ENCODE measurements around the gene STOX1. TPM values are rescaled to one million over a fixed set of nuclear protein-coding genes. Genes with fewer than 3 reads are reported as not detected.
"Not testable (repeated sequence)": the region's sequence is repeated elsewhere in the genome, so short reads cannot be mapped to it uniquely, and the experiment has no call there.

Gene STOX1
- total RNA-seq, 2 experiments from 2014 or later: 1.1 to 1.5 TPM

- Mint-ChIP-seq H3K4me3 (no peak overlapping the region), H3K27me3 (no peaks in the 10 kb centered on the region), H3K9me3 (no peaks in the 10 kb centered on the region), H3K4me1 (peaks cover 7% of the 10 kb centered on the region), H3K36me3 (ENCODE audit: low read depth) (peaks cover 32% of the 10 kb centered on the region), H3K27ac (no peak overlapping the region)
- ChIA-PET CTCF (interaction anchor here (0.6 to 1.6 kb wide), 4 partner anchors 10 to 339 kb away, joined by 3 to 5 read pairs (median 4); no protein-coding TSS in a partner anchor), POLR2A (interaction anchor here (0.6 kb wide), 1 partner anchor 171 kb away, joined by 4 read pairs; no protein-coding TSS in a partner anchor)
- no peak for DNase-seq
Measured at GRCh38 chr10:68924593-68924992, 97.3 kb downstream of the STOX1 start.

GRCh38 chr10:68925489-68925888, 98.2 kb downstream of the STOX1 start:
- no peak overlapping the region for H3K27ac Mint-ChIP-seq
- no peak for DNase-seq
- peaks cover 32% of the 10 kb centered on the region for H3K36me3 Mint-ChIP-seq (ENCODE audit: low read depth)
- no peaks in the 10 kb centered on the region for H3K27me3 Mint-ChIP-seq
- POLR2A ChIA-PET: no interaction called here
- H3K4me1 Mint-ChIP-seq: peaks cover 7% of the 10 kb centered on the region
- CTCF ChIA-PET: interaction anchor here (0.6 kb wide), 2 partner anchors 29 to 153 kb away, joined by 3 read pairs; no protein-coding TSS in a partner anchor
- no peaks in the 10 kb centered on the region for H3K9me3 Mint-ChIP-seq
- no peak overlapping the region for H3K4me3 Mint-ChIP-seq

- H3K4me3 Mint-ChIP-seq, H3K27me3 Mint-ChIP-seq, DNase-seq, H3K4me1 Mint-ChIP-seq, H3K27ac Mint-ChIP-seq, POLR2A ChIA-PET, H3K9me3 Mint-ChIP-seq, CTCF ChIA-PET: not testable (repeated sequence)
- H3K36me3 Mint-ChIP-seq (ENCODE audit: low read depth): peaks cover 33% of the 10 kb centered on the region
Measured at GRCh38 chr10:68929157-68929556, 101.8 kb downstream of the STOX1 start.

- DNase-seq, H3K9me3 Mint-ChIP-seq, H3K4me3 Mint-ChIP-seq, H3K27me3 Mint-ChIP-seq, H3K27ac Mint-ChIP-seq, H3K4me1 Mint-ChIP-seq, POLR2A ChIA-PET: not testable (repeated sequence)
- H3K36me3 Mint-ChIP-seq (ENCODE audit: low read depth): peaks cover 26% of the 10 kb centered on the region
- CTCF ChIA-PET: interaction anchor here (1.5 kb wide), 1 partner anchor 23 kb away, joined by 5 read pairs; no protein-coding TSS in a partner anchor
Measured at GRCh38 chr10:68929888-68930287, 102.6 kb downstream of the STOX1 start.

- H3K27ac Mint-ChIP-seq, H3K9me3 Mint-ChIP-seq, H3K4me1 Mint-ChIP-seq, H3K27me3 Mint-ChIP-seq, H3K4me3 Mint-ChIP-seq, DNase-seq, POLR2A ChIA-PET: not testable (repeated sequence)
- CTCF ChIA-PET: interaction anchor here (1.1 kb wide), 1 partner anchor 16 kb away, joined by 4 read pairs; no protein-coding TSS in a partner anchor
- peaks cover 32% of the 10 kb centered on the region for H3K36me3 Mint-ChIP-seq (ENCODE audit: low read depth)
Measured at GRCh38 chr10:68932860-68933259, 105.5 kb downstream of the STOX1 start.

GRCh38 chr10:68934994-68935393, 107.7 kb downstream of the STOX1 start:
- CTCF ChIA-PET: interaction anchor here (0.9 to 1.4 kb wide), 2 partner anchors 11 to 15 kb away, joined by 3 to 4 read pairs; no protein-coding TSS in a partner anchor
- Mint-ChIP-seq H3K36me3 (ENCODE audit: low read depth) (peaks cover 37% of the 10 kb centered on the region), H3K27ac (no peak overlapping the region), H3K27me3 (no peaks in the 10 kb centered on the region), H3K4me3 (no peak overlapping the region), H3K4me1 (peaks cover 5% of the 10 kb centered on the region), H3K9me3 (no peaks in the 10 kb centered on the region)
- DNase-seq: no peak
- POLR2A ChIA-PET: interaction anchor here (0.6 kb wide), 1 partner anchor 21 kb away, joined by 3 read pairs; the partner anchor contains the start of gene DDX21

- POLR2A ChIA-PET: interaction anchor here (0.6 kb wide), 2 partner anchors 46 to 152 kb away, joined by 3 read pairs; no protein-coding TSS in a partner anchor
- H3K27me3 Mint-ChIP-seq: no peaks in the 10 kb centered on the region
- CTCF ChIA-PET: interaction anchor here (0.7 kb wide), 1 partner anchor 128 kb away, joined by 3 read pairs; no protein-coding TSS in a partner anchor
- no peak overlapping the region for H3K27ac Mint-ChIP-seq
- no peak for DNase-seq
- H3K4me3 Mint-ChIP-seq: no peak overlapping the region
- peaks cover 24% of the 10 kb centered on the region for H3K36me3 Mint-ChIP-seq (ENCODE audit: low read depth)
- peaks cover 5% of the 10 kb centered on the region for H3K4me1 Mint-ChIP-seq
- no peaks in the 10 kb centered on the region for H3K9me3 Mint-ChIP-seq
Measured at GRCh38 chr10:68938117-68938516, 110.8 kb downstream of the STOX1 start.

- no peaks in the 10 kb centered on the region for H3K9me3 Mint-ChIP-seq
- ChIA-PET CTCF (interaction anchor here (2.5 kb wide), 1 partner anchor 17 kb away, joined by 9 read pairs; the partner anchor contains the start of gene DDX21), POLR2A (no interaction called here)
- H3K4me1 Mint-ChIP-seq: peaks cover 5% of the 10 kb centered on the region
- no peaks in the 10 kb centered on the region for H3K27me3 Mint-ChIP-seq
- peaks cover 26% of the 10 kb centered on the region for H3K36me3 Mint-ChIP-seq (ENCODE audit: low read depth)
- no peak overlapping the region for H3K27ac Mint-ChIP-seq
- H3K4me3 Mint-ChIP-seq: no peak overlapping the region
- no peak for DNase-seq
Measured at GRCh38 chr10:68938884-68939283, 111.6 kb downstream of the STOX1 start.

- H3K27ac Mint-ChIP-seq, DNase-seq, POLR2A ChIA-PET, H3K4me1 Mint-ChIP-seq, H3K4me3 Mint-ChIP-seq, H3K27me3 Mint-ChIP-seq, H3K9me3 Mint-ChIP-seq: not testable (repeated sequence)
- CTCF ChIA-PET: interaction anchor here (1.1 to 2.5 kb wide), 3 partner anchors 13 to 15 kb away, joined by 3 to 9 read pairs (median 4); partner anchors contain the start of gene DDX21
- H3K36me3 Mint-ChIP-seq (ENCODE audit: low read depth): peaks cover 30% of the 10 kb centered on the region
Measured at GRCh38 chr10:68940917-68941316, 113.6 kb downstream of the STOX1 start.

Other genes with a start within 250 kb of the STOX1 start
- gene CCAR1, start 106.3 kb upstream of the STOX1 start, total RNA-seq: 100 to 1,000 TPM in 1 of 2 experiments, 10 to 100 TPM in 1; 86.7 to 111 TPM
- gene DDX50, start 73.8 kb downstream of the STOX1 start, total RNA-seq: 10 to 100 TPM; 44.6 to 48.6 TPM
- 10 to 100 TPM; 81.6 to 92.4 TPM for gene DDX21, start 128.6 kb downstream of the STOX1 start, total RNA-seq
- 10 to 100 TPM; 13.8 to 15.1 TPM for gene KIFBP, start 161.3 kb downstream of the STOX1 start, total RNA-seq

Measured in activated CD4-positive, alpha-beta T cell treated with anti-CD3 and anti-CD28 coated beads, Interleukin-2, amount 10 ng/mL, durations not matched to agents 7 days and 5 days (primary cell).